Fibroblast of lung (primary cell): ENCODE measurements around the gene RIPOR2.

Experiments used
- CTCF ChIP-seq, 2 donors: IDR thresholded peaks in 1 of 2; conservative IDR thresholded peaks in 1 of 2; 1 replicate in 1 of 2; 2 replicates in 1 of 2; pipeline ENCODE4 v1.5.1; 2011 to 2012; ENCODE audit warnings: low read length in 2 of 2, control low read depth in 1 of 2, inconsistent platforms in 1 of 2, low read depth in 1 of 2, mild to moderate bottlenecking in 1 of 2
- EZH2 ChIP-seq: IDR thresholded peaks from 2 replicates; pipeline ENCODE4 v1.5.1; 2012; ENCODE audit warnings: low read length, control low read depth, mild to moderate bottlenecking; ENCODE audit errors: missing control alignments

DNA sequence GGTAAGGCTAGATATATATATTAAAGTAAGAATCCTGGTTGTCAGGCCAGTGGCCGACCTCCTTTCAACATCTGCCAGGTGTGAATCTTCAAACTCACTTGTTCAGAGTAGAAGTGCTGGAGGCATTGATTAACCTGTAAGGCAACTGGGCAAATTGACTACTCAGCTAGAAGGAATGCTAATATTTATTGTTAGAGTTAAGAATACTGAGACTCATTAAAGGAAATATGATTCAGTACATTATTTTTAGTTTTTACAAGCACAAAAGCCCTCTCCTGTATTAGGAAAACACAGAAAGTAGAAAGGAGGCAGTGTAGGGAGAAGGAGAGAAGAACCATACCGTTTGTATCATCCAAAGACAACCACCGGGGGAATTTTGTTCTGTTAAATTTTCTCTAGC lies 53.5 kb downstream of the RIPOR2 start:
- no peak for TF ChIP-seq EZH2
- TF ChIP-seq CTCF (conservative IDR thresholded peaks at IDR 0.05 in 1 of 2, IDR thresholded peaks at IDR 0.05 in 1 of 2; ENCODE audit: low read depth in 1 of 2, low read length in 2 of 2), result no peak
